GM19351 (cell line): ENCODE measurements around the gene DLAT.
"Not testable (repeated sequence)": the region's sequence is repeated elsewhere in the genome, so short reads cannot be mapped to it uniquely, and the experiment has no call there.

Experiments used
- ATAC-seq: cut with Tn5 transposase; IDR thresholded peaks from one replicate; pipeline ENCODE4 v1.9.1; 2021; ENCODE audit warnings: mild to moderate bottlenecking, moderate library complexity; ENCODE audit not compliant: unreplicated experiment

The DLAT gene

GRCh38 chr11:112004389-112004788 lies 20.8 kb upstream of the DLAT start:
- peak; percentile 100 for ATAC-seq

- no peak for ATAC-seq
Observed at GRCh38 chr11:112005422-112006094, 19.6 kb upstream of the DLAT start.

GRCh38 chr11:112006095-112006441 lies 19.1 kb upstream of the DLAT start:
- ATAC-seq: not testable (repeated sequence)

DNA sequence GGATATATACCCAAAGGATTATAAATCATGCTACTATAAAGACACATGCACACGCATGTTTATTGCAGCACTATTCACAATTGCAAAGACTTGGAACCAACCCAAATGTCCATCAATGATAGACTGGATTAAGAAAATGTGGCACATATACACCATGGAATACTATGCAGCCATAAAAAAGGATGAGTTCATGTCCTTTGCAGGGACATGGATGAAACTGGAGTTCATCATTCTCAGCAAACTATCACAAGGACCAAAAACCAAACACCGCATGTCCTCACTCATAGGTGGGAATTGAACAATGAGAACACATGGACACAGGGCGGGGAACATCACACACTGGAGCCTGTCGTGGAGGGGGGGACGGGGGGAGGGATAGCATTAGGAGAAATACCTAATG lies 13.8 kb upstream of the DLAT start:
- ATAC-seq: not testable (repeated sequence)

GRCh38 chr11:112012874-112013273 lies 12.3 kb upstream of the DLAT start:
- ATAC-seq: no peak

GRCh38 chr11:112013497-112014164 lies 11.6 kb upstream of the DLAT start:
- ATAC-seq: no peak

GRCh38 chr11:112016088-112016764 lies 9.0 kb upstream of the DLAT start:
- ATAC-seq: peak; percentile 82

GRCh38 chr11:112016765-112017376 lies 8.3 kb upstream of the DLAT start:
- peak; percentile 56 for ATAC-seq

GRCh38 chr11:112017538-112017937 lies 7.7 kb upstream of the DLAT start:
- ATAC-seq: no peak

GRCh38 chr11:112019066-112019465 lies 6.1 kb upstream of the DLAT start:
- ATAC-seq: no peak

DNA sequence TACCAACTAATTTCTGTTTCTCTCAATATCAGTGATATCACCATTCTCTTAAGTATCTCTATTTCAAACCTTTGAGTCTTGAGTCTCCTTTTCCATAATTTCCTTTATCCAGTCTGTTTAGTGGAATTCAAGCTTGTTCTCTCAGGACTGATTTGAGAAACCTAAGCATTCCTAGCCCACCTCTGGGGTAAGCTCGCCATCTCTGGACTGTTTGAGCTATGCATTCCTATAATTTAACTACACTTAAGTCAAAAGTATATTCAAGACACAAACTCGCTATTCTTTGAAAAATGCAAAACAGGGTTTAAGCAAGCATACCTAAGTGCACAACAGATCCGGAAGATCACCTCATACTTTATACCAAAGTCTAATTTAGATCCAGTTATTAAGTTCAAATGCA lies 2.1 kb upstream of the DLAT start:
- no peak for ATAC-seq

DNA sequence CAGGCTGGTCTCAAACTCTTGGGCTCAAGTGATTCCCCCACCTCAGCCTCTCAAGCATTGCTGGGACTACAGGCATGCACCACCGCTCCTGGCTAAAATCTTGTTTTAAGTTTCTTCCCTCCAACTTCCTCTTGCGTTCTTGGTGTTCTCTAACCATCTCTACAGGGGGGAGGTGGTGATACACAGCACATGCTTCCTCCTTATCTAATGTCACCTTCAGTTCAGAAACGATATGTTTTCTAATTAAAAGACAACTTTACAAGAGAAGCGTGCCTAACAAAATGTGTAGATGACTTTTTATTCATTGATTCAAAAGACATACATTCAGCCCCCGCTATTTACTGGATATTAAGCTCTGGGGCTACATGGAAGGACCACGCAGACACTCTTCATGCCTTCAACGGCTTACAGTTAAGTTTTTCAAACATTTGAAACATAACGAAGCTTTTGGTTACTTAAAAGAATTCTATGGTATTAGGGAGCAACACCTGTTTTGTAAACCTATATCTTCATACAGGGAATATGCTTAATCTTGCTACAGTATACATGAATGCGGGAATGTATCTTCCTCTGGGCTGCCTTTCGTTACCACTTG lies 933 bp upstream of the DLAT start:
- ATAC-seq: peak; percentile 30

DNA sequence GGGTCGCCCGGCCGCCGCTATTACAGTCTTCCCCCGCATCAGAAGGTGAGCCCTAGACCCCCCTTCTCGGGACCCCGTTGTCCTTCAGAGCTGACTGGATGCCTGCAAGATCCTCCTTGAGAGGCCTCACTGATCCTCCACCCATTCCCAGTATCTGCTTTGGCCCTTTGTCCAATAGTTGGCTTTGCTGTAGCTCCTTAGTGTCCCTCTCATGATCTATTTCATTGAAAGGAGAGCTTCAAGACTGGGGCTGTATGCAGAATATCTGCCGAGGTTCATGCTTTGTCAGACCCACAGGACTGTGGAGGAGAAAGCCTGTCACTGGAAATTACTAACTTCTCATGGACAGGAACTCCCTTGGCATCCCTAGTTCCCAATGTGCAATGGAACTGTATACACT lies 499 bp downstream of the DLAT start:
- ATAC-seq: no peak

GRCh38 chr11:112026784-112027410 lies 1.7 kb downstream of the DLAT start:
- not testable (repeated sequence) for ATAC-seq

DNA sequence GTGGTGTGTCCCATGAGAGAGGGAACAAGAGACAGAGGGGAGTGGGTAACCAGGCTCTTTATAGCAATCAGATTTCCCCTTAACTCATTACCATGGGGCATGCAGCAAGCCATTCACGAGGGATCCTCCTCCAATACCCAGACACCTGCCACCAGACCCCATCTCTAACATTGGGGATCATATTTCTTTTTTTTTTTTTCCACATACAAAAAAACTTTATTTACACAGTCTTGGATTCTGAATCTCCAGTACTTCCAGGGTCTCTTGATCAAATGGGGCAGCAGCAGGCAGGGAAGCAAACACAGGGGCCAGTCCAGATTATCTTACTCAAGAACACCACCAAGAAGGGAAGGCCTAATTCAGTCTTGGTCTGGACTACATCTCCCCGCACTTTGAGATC lies 4.3 kb downstream of the DLAT start:
- no peak for ATAC-seq

DNA sequence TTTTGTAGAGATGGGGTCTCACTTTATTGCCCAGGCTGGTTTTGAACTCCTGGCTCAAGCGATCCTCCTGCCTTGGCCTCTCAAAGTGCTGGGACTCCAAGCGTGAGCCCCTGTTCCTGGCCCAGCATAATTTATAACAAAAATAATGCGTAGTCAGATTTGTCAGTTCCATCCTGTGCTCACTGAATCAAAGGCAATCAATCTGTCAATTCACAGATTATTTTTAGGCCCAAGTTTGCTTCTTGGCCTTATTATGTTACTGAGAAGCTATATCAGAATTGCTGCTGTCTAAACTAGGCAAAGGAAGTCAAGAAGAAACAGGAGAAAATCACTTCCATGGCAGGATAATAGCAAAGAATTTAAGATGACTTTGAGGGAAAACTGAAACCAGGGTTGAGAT lies 8.7 kb downstream of the DLAT start:
- ATAC-seq: no peak

DNA sequence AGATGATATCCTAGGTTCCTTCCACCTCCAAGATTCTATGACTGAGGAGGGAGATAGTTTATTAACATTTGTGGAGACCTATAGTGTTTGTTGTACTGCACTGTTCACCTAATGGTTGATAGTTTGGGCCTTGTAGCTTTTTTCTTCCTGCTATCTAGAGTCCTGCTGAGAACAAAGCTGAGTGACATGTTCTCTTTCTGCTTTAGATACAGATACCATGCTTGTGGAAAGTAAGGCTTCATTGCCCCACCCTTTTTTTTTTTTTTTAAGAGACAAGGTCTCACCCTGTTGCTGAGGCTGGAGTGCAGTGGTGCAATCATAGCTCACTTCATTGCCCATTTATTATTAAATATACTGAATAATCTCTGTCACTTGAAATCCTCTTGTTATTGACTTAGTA lies 12.3 kb downstream of the DLAT start:
- ATAC-seq: no peak

DNA sequence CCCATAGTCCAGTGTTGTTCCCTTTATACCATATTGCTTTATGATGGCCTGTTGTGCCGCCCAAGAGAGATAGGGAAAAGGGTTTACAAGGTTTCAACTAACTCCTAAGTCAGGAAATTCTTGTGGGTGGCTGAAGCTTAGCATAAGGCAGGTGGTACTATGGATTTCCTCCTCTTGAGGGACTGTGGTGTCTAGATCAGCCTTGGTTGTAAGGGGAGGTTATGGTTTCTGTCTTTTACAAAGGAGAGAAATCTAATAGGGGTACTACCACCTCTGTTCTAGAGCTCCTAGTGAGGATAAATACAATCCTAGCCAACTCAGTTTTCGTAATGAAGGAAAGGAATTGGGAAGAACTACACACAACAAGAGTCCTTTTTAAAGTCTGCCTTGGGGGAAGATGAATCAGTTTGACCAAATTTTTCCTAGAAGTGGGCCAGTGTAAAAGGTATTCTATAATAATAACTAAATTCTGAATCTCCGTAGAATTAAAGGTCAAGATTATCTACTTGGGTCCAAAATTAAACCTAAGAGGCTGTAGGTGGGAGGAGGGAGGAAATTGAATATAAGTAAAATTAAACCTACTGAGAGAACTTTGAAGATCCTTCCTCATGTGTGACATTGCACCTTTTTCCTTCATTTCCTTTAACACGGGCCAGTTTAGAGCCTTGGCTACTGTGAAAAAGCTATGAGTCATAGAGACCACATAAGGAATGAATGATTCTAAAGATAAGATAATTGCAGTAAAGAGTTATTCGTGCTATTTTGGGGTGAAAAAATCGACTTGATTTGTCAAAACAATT lies 17.2 kb downstream of the DLAT start:
- ATAC-seq: no peak

DNA sequence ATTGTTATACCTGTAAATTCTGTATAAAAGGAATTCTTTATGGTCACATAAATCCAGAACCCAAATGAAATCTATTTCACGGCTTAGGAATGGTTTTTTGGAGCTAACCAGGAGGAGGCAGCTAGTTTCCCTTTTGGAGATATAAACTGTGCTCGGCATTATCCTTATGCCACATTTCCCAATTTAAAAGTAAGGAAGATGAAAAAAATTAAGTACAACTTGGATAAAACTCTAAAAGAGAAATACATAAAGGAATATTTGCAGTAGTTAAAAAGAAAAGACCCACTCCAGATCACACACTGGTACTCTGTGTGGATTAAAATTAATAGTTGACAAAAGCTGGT lies 17.7 kb downstream of the DLAT start:
- ATAC-seq: no peak

DNA sequence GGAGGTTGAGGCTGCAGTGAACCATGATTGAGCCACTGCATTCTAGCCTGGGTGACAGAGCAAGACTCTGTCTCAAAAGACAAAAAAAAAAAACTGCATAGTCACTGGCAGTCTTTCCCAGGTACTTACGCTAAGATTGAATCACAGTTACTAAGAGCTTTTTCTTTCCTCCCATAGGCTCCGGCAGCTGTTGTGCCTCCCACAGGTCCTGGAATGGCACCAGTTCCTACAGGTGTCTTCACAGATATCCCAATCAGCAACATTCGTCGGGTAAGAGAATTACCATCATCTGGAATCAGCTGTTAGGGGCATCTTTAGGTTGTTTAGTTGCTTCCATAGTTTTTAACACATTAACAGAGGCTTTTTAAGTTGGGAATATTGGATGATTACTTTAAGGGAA lies 19.8 kb downstream of the DLAT start:
- ATAC-seq: no peak
